ENCODE results near the gene GANAB. TPM values are rescaled to one million over a fixed set of nuclear protein-coding genes. Genes with fewer than 3 reads are reported as not detected.
"Not testable (repeated sequence)": the region's sequence is repeated elsewhere in the genome, so short reads cannot be mapped to it uniquely, and the experiment has no call there.

GANAB gene
- total RNA-seq, 4 donors from 2014 or later = 76.0 to 118 (median 102) TPM

DNA sequence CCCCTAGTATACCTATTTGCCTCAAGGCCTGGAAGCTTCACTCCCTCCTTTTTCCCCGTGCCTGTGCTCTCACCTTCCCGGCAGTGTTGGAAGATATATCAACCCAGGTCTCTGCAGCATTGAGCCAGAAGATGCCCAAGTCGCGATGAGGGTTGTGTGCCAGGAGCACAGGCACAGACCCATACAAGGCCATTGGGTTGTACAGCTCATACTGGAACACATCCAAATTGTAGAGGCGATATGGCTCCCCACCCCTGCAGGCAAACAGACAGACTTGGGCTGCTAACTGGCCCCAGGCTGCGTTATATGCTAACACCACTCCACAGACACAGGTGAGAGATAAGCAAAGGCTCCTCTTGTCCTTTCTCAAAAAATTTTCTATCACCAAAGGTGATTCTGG is 13.9 kb downstream of the GANAB start:
- Histone ChIP-seq H3K9me3 (no peaks in the 10 kb centered on the region), H3K4me1 (no peaks in the 10 kb centered on the region), H3K27ac (no peak overlapping the region), H3K36me3 (peaks cover 95% of the 10 kb centered on the region), H3K4me3 (no peak overlapping the region), H3K27me3 (no peaks in the 10 kb centered on the region)
- WGBS = 88% methylated on average over 6 of the region's 6 CpGs
- TF ChIP-seq, protein P1, sequence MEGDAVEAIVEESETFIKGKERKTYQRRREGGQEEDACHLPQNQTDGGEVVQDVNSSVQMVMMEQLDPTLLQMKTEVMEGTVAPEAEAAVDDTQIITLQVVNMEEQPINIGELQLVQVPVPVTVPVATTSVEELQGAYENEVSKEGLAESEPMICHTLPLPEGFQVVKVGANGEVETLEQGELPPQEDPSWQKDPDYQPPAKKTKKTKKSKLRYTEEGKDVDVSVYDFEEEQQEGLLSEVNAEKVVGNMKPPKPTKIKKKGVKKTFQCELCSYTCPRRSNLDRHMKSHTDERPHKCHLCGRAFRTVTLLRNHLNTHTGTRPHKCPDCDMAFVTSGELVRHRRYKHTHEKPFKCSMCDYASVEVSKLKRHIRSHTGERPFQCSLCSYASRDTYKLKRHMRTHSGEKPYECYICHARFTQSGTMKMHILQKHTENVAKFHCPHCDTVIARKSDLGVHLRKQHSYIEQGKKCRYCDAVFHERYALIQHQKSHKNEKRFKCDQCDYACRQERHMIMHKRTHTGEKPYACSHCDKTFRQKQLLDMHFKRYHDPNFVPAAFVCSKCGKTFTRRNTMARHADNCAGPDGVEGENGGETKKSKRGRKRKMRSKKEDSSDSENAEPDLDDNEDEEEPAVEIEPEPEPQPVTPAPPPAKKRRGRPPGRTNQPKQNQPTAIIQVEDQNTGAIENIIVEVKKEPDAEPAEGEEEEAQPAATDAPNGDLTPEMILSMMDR (IDR thresholded peaks at IDR 0.05) = no peak
- TF ChIP-seq POLR2A (IDR thresholded peaks at IDR 0.05) (no peak), EP300 (IDR thresholded peaks at IDR 0.05) (no peak), POLR2AphosphoS5 (IDR thresholded peaks at IDR 0.05) (no peak)
- DNase-seq (ENCODE audit: low spot score in 2 of 2) = no peak

DNA sequence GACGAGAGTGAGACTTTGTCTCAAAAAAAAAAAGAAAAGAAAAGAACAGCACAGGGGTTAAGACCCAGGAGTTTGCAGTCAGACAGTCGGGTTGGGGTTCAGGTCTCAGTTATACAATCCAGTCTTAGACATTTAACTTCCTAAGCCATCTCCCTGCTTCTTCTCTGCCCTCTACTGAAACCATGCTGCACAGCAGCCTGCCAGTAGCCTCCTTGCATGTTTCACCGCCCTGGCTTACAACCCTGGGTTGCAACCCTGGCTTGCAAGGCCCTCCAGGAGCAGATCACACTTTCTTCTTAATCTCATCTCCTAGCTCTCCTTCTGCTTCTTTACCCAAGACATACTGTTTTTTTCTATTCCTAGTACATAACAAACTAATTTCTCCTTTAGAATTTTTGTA is 18.7 kb downstream of the GANAB start:
- TF ChIP-seq POLR2A (IDR thresholded peaks at IDR 0.05) = no peak
- no peak for TF ChIP-seq POLR2AphosphoS5 (IDR thresholded peaks at IDR 0.05)
- TF ChIP-seq EP300 (IDR thresholded peaks at IDR 0.05) = no peak
- TF ChIP-seq, protein P1 (IDR thresholded peaks at IDR 0.05) = no peak
- 85% methylated on average over 3 of the region's 3 CpGs for WGBS
- H3K27ac ChIP-seq = no peak overlapping the region

DNA sequence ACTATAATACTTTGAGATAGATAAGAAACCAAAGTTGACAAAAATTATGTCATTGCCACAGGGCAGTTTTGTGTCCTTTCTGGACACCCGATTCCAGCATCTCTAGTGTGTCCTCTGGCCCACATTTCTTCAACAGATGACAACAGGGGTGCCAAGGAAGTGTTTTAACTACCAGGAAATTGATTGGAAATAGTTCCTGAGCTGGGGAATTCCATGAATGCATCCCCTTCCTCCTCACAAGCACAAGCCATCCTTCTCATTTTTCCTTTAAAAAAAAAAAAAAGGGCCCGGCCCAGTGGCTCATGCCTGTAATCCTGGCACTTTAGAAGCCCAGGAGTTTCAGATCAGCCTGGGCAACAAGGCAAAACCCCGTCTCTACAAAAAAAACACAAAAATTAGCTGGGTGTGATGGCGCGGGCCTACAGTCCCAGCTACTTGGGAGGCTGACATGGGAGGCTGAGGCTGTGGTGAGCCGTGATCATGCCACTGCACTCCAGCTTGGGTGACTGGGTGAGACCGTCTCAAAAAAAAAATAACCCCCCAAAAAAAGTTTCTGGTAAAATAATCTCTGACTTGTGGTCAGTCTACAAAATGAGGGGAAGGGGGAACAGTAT is 23.8 kb downstream of the GANAB start:
- no peaks in the 10 kb centered on the region for H3K9me3 ChIP-seq
- peak overlapping the region; percentile 64 for H3K4me3 ChIP-seq
- H3K36me3 ChIP-seq = peaks cover 31% of the 10 kb centered on the region
- DNase-seq (ENCODE audit: low spot score in 2 of 2) = no peak
- 85% methylated on average over 7 of the region's 7 CpGs for WGBS
- H3K4me1 ChIP-seq = peaks cover 35% of the 10 kb centered on the region
- H3K27ac ChIP-seq = peak overlapping the region; percentile 85
- no peaks in the 10 kb centered on the region for H3K27me3 ChIP-seq
- no peak for TF ChIP-seq POLR2A (IDR thresholded peaks at IDR 0.05)
- TF ChIP-seq EP300 (IDR thresholded peaks at IDR 0.05) = no peak
- no peak for TF ChIP-seq POLR2AphosphoS5 (IDR thresholded peaks at IDR 0.05)
- TF ChIP-seq, protein P1 (IDR thresholded peaks at IDR 0.05) = no peak

More for the DNA sequence above, 18.7 kb downstream of the GANAB start:
- Histone ChIP-seq H3K4me3 (no peak overlapping the region), H3K27me3 (no peaks in the 10 kb centered on the region), H3K36me3 (peaks cover 82% of the 10 kb centered on the region), H3K9me3 (no peaks in the 10 kb centered on the region), H3K4me1 (peaks cover under 1% of the 10 kb centered on the region)
- DNase-seq (ENCODE audit: low spot score in 2 of 2) = no peak

DNA sequence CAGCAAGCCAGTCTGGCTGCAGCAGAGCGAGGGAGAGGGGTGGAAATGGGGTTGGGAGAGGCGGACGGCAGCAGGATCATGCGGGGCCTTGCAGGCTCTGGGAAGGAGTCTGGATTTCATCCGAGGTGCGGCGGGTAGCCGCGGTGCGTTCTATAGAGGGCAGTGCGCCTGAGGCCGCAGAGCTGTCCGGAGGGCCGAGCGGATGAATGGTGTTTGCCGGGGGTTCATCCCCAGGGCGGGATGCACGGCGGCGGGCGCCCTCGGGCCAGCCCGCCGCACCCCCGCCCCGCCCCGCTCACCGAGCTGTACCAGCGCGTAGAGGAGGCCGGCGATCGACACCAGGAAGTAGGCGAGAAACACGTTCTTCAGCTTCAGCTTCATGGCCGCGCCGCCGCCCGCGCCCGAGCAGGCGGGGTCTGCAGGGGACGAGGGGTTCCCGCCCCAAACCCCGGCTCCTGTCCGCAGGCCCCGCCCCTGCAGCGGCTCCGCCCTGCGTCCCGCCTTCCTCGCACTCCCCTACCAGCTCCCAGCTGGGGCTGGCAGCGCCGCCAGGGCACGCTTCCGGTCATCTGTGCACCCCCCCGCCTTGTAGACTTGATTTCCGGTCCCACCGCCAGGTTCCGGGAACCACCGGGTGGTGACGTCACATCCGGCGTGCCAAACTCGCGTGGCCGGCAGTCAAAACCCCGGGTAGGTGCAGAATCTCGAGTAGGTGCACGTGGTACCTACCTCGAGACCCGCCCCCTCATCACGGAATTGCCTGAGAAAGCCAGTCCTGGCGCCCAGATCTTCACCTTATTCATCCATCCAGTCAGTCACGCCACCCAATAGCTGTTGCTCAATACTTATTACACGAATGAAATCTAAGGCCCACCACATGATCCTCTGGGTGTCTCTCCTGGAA is 24.6 kb downstream of the GANAB start, which contains the start of gene B3GAT3:
TSS of gene B3GAT3 (minus strand) at position 420 of the 904 bp plus-strand sequence. CDS start at position 381, 39 bp downstream.
- Histone ChIP-seq H3K9me3 (no peaks in the 10 kb centered on the region), H3K27me3 (no peaks in the 10 kb centered on the region), H3K27ac (peak within 1 kb of the TSS; percentile 85), H3K4me1 (peaks cover 35% of the 10 kb centered on the region), H3K4me3 (peak within 1 kb of the TSS; percentile 64), H3K36me3 (peaks cover 29% of the 10 kb centered on the region)
- WGBS = 2% methylated on average over 28 of the region's 77 CpGs
- peak; percentile 99 for DNase-seq (ENCODE audit: low spot score in 2 of 2)
- TF ChIP-seq POLR2A (IDR thresholded peaks at IDR 0.05) = peak in 1 of 2 donors; percentile 11
- TF ChIP-seq POLR2AphosphoS5 (IDR thresholded peaks at IDR 0.05) = peak; percentile 53 to 98 (median 79)
- TF ChIP-seq EP300 (IDR thresholded peaks at IDR 0.05) = no peak

DNA sequence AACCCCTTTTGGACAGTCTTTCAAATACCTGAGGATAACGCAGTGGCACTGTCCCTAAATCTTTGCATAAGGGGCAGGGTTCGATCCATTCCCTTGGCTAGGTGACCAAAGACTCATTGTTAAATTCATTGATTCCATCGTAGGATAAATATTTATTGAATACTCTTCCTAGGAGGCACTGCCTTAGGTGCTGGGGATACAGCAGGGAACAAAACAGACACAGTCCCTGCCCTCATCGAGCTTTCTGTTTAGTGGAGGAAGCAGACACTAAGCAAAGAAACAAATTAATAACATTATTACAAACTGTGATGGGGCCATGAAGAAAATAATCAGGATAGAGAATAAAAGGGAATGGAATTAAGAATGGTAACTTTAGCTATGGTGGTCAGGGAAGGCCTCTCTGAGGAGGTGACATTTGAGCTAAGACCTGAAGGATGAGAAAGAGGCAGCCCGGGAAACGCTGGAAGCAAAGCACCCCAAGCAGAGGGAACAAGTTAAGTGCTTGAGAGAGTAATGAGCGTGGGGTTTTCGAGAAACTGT is 25.3 kb downstream of the GANAB start:
- H3K4me1 ChIP-seq = peaks cover 35% of the 10 kb centered on the region
- peaks cover 28% of the 10 kb centered on the region for H3K36me3 ChIP-seq
- H3K27ac ChIP-seq = peak overlapping the region; percentile 85
- no peaks in the 10 kb centered on the region for H3K9me3 ChIP-seq
- peak overlapping the region; percentile 64 for H3K4me3 ChIP-seq
- DNase-seq (ENCODE audit: low spot score in 2 of 2) = no peak
- TF ChIP-seq POLR2A (IDR thresholded peaks at IDR 0.05) (no peak), POLR2AphosphoS5 (IDR thresholded peaks at IDR 0.05) (no peak), EP300 (IDR thresholded peaks at IDR 0.05) (no peak)
- TF ChIP-seq, protein P1 (IDR thresholded peaks at IDR 0.05) = no peak
- 24% methylated on average over 8 of the region's 8 CpGs for WGBS
- no peaks in the 10 kb centered on the region for H3K27me3 ChIP-seq

DNA sequence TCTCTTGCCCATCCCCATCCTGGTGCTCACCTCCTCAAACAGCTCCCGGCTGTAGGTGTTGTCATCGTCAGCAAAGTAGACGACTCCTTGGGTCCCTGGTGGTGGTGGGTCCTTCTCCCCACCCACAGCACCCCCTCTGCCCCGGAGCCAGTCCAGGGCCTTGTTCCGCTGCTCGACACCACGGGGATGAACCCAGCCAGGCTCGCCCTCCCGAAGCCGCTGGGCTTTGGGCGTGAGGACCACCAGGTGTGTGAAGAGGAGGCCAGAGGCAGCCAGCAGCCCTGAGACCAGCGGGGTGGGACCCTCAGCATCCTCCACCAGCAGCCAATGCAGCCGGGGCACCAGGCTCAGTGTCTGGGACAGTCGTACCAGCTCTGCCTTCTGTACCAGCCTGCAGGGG is 29.5 kb downstream of the GANAB start:
- H3K27me3 ChIP-seq; DNase-seq (ENCODE audit: low spot score in 2 of 2); H3K4me3 ChIP-seq; H3K9me3 ChIP-seq; H3K27ac ChIP-seq: not testable (repeated sequence)
- H3K36me3 ChIP-seq = peaks cover 26% of the 10 kb centered on the region
- WGBS = 98% methylated on average over 8 of the region's 14 CpGs
- H3K4me1 ChIP-seq = peaks cover 52% of the 10 kb centered on the region
